Measurements from ENCODE around the gene KCNIP2.

DNA sequence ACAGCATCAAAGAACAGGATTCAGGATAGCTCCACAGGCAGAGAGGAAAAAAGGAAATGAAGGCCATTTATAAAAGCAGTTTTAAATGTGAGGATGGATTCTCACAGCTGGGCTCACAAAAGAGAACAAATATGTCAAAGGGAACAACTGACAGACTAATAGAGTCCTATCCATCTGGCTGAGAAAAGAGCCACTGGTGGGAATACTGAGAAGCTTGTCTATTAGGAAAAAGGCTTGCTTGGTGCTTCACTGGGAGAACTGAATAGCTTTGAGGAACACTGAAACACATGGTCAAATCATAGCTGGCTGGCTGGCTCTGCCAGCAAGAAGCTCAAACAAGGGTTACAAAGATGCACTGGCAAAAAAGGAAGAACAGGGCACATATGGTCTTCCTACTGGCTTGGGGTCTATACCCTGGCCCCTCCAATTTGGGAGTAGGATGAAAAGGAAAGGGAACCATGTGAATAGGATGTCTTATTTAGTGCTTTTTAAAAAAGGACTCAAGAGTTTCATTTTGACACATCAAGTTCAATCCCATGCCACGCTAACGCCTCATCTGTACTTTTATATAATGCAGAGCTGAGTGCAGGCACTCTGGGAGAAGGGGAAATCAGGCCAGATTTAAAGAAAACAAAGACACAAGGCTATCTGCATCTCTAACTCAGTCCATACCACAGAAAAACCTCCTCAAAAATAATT lies 44.8 kb upstream of the KCNIP2 start:
- TF ChIP-seq POLR2A (IDR thresholded peaks at IDR 0.05; ENCODE audit: low read depth) = no peak
- no peak for TF ChIP-seq CTCF (IDR thresholded peaks at IDR 0.05)
- TF ChIP-seq POLR2AphosphoS5 (IDR thresholded peaks at IDR 0.05) = no peak
- TF ChIP-seq EP300 (IDR thresholded peaks at IDR 0.05) = no peak

Measured in esophagus muscularis mucosa (tissue), 4 donors.